ENCODE measurements around the gene MDM1.
A peak's percentile ranks its signal among the peaks of the same experiment; 100 is the strongest.

Gene MDM1

DNA sequence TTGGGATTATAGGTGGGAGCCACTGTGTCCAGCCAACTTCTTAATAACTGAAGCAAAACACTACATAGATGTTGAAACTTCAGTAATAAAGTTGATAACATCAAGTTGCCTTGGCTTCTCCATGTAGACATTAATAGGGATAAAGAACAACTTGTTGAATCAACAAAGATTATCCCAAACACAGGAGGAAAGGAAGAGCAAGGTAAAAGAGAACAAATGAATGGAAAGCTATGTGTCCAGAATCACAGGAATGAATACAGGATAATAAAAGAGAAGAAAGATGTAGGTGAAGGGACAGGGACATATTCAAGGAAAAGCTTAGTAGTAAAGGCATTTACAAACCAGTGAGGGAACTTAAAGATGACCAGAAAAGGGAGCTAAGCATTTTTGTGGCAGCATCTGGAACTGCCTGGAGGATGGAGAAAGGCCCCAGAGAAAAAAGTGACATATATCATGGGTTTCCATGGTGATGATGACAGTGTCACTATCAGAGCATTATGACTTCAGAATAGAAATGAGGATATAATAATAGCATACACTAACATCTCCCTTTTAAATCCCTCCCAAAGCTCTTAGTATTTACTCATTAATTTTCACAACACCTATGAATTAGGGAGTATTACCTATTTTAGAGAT is 24.0 kb upstream of the MDM1 start:
- no peak for DNase-seq

GRCh38 chr12:68354977-68355541 is 22.9 kb upstream of the MDM1 start:
- no peak for DNase-seq

GRCh38 chr12:68352067-68352466 is 19.9 kb upstream of the MDM1 start:
- no peak for DNase-seq

- DNase-seq, result no peak
These were observed 18.6 kb upstream of the MDM1 start for GRCh38 chr12:68350753-68351152.

- no peak for DNase-seq
These were observed 17.9 kb upstream of the MDM1 start for GRCh38 chr12:68349921-68350606.

- DNase-seq, result no peak
These were observed 17.1 kb upstream of the MDM1 start for GRCh38 chr12:68349220-68349621.

DNA sequence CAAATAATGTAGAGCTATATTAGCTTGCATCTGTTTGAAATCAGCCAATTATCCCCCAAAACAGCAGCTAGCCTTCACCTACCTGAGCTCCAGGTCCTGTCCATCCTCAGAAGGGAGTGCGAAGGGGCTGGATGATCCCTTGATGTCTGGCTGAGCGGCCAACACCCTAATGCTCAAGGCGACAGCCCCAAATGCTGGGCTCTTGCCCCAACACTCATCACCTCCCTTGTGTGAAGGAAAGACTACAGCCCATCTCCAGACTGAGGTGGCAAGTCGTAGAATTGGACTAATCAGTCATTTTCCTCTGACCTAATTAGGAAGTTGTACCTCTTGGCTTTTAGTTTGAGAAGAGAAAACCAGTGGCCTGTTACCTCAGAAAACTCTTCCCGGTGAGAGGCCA is 16.3 kb upstream of the MDM1 start:
- DNase-seq, result no peak

- no peak for DNase-seq
These were observed 13.6 kb upstream of the MDM1 start for GRCh38 chr12:68345763-68346162.

DNA sequence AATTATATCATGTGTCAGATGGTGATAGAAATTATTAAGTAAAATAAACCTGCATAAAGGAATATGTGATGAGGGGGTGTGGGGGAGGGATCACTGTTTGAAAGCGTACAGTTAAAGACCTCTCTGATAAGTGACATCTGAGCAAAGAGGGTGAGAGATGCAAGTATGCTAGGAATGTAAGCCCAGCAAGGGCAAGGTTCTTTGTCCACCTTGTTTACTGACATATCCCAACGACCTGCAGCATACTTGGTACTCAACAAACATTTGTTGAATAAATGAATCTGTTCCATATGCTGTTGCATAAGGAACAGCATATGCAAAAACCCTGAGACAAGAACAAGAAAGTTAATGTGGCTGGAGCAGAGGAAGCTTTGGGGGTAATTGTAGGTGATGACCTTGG is 12.0 kb upstream of the MDM1 start:
- no peak for DNase-seq

DNA sequence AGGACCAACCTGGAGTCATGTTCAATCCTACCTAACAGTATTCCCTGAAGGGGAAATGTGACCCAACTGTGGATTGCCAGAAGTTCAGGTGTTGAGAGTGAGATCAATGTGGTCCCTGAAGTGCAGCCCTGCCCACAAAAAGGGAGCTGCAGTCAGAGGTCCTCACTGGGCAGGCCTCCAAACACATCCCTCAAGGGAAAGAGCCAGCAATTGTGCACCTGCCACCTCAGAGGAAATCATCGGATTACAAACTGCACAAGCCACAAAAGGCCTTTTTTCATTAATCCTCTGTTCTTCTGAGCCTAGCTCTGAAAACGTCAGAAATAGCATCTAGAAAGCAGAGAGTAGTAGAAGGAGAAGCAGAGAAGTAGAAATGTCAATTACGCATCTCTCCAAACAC is 10.8 kb upstream of the MDM1 start:
- DNase-seq, result no peak

GRCh38 chr12:68341822-68342221 is 9.7 kb upstream of the MDM1 start:
- DNase-seq, result no peak

GRCh38 chr12:68340404-68341270 is 8.5 kb upstream of the MDM1 start:
- no peak for DNase-seq

- DNase-seq, result no peak
These were observed 4.7 kb upstream of the MDM1 start for GRCh38 chr12:68336889-68337303.

DNA sequence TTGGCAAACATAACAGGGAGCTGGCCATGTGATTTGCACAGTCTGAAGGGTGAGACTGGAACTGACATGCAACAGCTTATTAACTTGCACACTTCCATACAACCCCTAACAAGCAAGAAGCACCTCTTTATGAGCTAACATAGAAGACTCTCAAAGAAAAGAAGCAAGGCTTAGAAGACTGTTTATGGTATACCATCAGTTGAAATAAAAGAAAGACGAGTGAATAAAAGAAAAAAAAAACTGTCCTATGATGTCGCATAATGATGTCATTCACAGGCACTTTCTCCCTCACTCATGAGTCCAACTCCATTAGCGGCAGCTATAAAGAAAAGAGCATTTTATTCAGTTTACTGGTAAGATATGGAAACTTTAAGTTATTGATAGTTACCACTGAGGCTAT is 3.3 kb upstream of the MDM1 start:
- DNase-seq, result no peak

- DNase-seq, result no peak
These were observed 2.0 kb upstream of the MDM1 start for GRCh38 chr12:68334132-68334531.

GRCh38 chr12:68332728-68333630 is 817 bp upstream of the MDM1 start:
- DNase-seq, result no peak

DNA sequence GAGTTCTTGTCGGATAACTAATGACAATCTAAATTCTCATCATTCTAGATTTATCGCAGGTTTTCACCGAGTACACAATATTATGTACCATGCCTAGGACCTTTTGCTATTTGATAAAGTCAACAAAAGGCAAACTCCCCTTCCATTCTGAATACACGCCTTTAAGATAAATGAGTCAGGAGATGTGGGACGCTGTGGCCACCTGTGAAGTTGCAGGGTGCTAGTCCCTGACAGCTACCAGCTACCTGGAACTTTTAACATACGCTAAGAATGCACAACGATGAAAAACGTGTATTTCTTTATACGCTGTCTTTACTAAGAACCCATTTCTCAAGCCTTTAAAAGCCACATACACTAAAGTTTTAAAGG is 678 bp downstream of the MDM1 start:
- peak; percentile 65 for DNase-seq

DNA sequence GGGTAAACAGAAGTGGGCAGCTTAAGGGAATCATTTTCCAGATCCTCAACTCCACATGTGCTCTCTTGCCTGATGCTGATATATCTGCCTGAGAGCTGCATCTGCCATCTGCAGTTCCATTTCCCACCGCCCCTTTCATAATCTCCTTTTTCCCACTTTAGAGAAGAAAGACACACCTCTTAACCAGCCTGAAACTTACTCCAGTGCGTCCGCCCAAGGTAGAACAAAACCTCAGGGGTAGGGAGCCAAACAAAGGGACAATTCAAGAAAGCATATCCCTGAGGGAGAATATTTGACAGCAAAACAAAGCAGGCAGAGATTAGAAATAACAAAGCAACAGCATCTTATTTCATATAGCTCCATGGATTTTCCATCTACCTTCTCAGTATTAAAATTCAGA is 4.3 kb downstream of the MDM1 start:
- DNase-seq, result no peak

DNA sequence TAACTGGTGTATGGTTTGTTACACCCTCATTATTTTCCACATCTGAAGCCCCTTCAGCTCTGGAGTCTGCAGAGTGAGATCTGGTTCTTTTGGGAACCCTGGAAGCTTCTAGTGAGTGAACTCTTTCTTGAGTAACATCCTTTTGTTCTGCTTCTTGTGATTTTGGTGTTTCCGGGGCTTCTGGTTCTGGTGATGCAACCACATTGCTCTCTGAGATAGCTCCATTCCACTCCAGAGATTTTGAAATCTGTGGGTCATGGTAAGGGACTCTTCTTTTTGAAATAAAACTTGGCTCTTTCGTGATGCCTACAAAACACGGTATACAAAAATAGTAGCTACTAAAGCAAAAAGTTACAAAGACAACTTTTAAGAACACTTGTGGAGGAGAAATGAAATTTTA is 5.4 kb downstream of the MDM1 start:
- no peak for DNase-seq

DNA sequence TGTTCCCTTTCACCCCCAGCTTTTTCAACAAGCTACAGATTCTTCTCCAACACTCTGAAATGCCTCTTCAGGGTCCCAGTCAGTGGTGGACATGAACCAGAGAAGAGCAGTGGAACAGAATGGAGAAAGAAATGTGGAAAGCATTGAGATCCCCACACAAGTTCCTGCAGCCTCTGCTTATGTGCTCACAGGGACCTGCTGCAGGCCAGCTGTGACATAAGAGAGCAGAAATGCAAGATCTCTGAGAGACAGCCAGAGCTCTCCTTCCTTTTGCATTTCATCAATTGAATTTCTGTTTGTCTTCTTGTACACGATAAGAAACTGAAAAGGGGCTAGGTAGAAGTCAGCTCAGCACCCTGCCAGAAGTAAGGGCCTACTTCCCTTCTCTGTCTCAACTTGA is 6.2 kb downstream of the MDM1 start:
- DNase-seq, result no peak

GRCh38 chr12:68324531-68324930 is 7.6 kb downstream of the MDM1 start:
- DNase-seq, result no peak

DNA sequence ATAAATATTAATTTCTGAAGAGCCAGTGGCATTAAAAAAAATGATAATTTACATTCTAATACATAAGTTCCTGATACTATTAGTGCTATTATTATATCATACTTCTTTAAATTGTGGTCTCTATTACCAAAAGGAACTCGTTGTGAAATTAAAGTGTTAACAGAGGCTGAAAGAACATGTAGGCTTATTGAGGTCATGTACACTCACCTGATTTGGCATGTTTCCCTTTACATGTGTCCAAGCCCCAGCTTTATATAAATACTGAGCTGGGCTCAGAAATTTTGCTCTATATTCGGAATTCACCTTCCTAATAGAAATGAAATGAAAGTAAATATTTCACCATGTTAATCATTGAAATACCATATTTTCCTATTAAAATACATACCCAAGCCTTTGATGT is 11.0 kb downstream of the MDM1 start:
- DNase-seq, result no peak
